ENCODE data around the gene SERPINA4. TPM values are rescaled to one million over a fixed set of nuclear protein-coding genes. Genes with fewer than 3 reads are reported as not detected.

SERPINA4 gene
- total and polyA plus RNA-seq, 2 of the 8 experiments (the other 6 are each of a cell fraction or from before 2014, with no cell fraction given), result not detected

DNA sequence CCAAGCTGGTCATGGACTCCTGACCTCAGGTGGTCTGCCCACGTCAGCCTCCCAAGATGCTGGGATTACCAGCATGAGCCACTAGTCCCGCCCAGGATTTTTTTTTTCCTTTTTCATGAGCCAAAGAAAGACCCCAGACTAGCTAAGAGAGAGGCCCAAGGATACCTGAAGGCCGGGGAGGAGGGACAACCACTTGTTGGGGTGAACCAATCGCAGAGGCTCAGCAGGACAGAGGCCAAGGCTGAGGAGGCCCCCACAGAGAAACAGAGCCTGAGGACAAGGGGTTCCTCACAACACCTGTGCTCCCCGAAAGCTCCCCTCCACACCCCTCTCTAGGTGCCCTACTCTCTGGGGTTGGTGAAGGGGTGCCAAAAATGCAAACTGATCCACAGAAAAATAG lies 49.9 kb downstream of the SERPINA4 start:
- CTCF ChIA-PET (ENCODE audit: partially characterized antibody), result no interaction called here
- no peak for TF ChIP-seq BACH1 (IDR thresholded peaks at IDR 0.05; ENCODE audit: low read length)
- no peak for TF ChIP-seq PHF8 (conservative IDR thresholded peaks at IDR 0.05; ENCODE audit: low read depth, low read length)
- no peak for TF ChIP-seq CREB1 (IDR thresholded peaks at IDR 0.05)
- TF ChIP-seq, protein P1, sequence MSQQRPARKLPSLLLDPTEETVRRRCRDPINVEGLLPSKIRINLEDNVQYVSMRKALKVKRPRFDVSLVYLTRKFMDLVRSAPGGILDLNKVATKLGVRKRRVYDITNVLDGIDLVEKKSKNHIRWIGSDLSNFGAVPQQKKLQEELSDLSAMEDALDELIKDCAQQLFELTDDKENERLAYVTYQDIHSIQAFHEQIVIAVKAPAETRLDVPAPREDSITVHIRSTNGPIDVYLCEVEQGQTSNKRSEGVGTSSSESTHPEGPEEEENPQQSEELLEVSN (IDR thresholded peaks at IDR 0.05), result no peak
- TF ChIP-seq JUND (IDR thresholded peaks at IDR 0.05; ENCODE audit: low read length), result no peak
- no peak for TF ChIP-seq NANOG (IDR thresholded peaks at IDR 0.05; ENCODE audit: insufficient read depth, low read depth, low read length, poor library complexity, severe bottlenecking)
- no peak for TF ChIP-seq CBX8 (IDR thresholded peaks at IDR 0.05; ENCODE audit: borderline replicate concordance, low read depth, low read length)
- TF ChIP-seq BRCA1 (IDR thresholded peaks at IDR 0.05; ENCODE audit: low read depth, low read length), result no peak
- TF ChIP-seq ZNF274 (IDR thresholded peaks at IDR 0.05; ENCODE audit: borderline replicate concordance, extremely low read depth, low read length), result no peak
- TF ChIP-seq HDAC6 (IDR thresholded peaks at IDR 0.05; ENCODE audit: low read depth, low read length), result no peak
- TF ChIP-seq POLR2A (IDR thresholded peaks at IDR 0.05; ENCODE audit: control extremely low read depth in 1 of 2, low read depth in 2 of 2, low read length in 2 of 2), result no peak
- TF ChIP-seq, protein P2, sequence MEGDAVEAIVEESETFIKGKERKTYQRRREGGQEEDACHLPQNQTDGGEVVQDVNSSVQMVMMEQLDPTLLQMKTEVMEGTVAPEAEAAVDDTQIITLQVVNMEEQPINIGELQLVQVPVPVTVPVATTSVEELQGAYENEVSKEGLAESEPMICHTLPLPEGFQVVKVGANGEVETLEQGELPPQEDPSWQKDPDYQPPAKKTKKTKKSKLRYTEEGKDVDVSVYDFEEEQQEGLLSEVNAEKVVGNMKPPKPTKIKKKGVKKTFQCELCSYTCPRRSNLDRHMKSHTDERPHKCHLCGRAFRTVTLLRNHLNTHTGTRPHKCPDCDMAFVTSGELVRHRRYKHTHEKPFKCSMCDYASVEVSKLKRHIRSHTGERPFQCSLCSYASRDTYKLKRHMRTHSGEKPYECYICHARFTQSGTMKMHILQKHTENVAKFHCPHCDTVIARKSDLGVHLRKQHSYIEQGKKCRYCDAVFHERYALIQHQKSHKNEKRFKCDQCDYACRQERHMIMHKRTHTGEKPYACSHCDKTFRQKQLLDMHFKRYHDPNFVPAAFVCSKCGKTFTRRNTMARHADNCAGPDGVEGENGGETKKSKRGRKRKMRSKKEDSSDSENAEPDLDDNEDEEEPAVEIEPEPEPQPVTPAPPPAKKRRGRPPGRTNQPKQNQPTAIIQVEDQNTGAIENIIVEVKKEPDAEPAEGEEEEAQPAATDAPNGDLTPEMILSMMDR (IDR thresholded peaks at IDR 0.05; ENCODE audit: control extremely low read depth in 1 of 3, insufficient read depth in 1 of 3, low read depth in 1 of 3, low read length in 3 of 3), result no peak
- TF ChIP-seq SP4 (IDR thresholded peaks at IDR 0.05; ENCODE audit: low read length), result no peak

More for the DNA sequence above, 49.9 kb downstream of the SERPINA4 start:
- Histone ChIP-seq H3K9ac (replicated peaks in 1 of 4; ENCODE audit: extremely low read depth in 1 of 4, low read depth in 3 of 4, low read length in 3 of 4) (no peak overlapping the region), H2BK12ac (ENCODE audit: low read depth, low read length) (no peak overlapping the region), H3K18ac (ENCODE audit: extremely low read depth, low read length) (no peak overlapping the region), H2BK5ac (ENCODE audit: low read depth, low read length) (no peak overlapping the region), H2BK15ac (ENCODE audit: low read length) (no peak overlapping the region), H4K91ac (replicated peaks; ENCODE audit: insufficient read length, low read length) (no peak overlapping the region), H3K23ac (ENCODE audit: insufficient read length) (no peak overlapping the region), H4K5ac (ENCODE audit: insufficient read length, low read depth, low read length) (no peak overlapping the region), H3K14ac (ENCODE audit: insufficient read length) (no peak overlapping the region), H3K27ac (ENCODE audit: low read depth, low read length) (no peak overlapping the region), H3K27me3 (replicated peaks in 1 of 4; ENCODE audit: control insufficient read depth in 3 of 4, extremely low read depth in 1 of 4, insufficient read depth in 3 of 4, low read length in 3 of 4) (no peaks in the 10 kb centered on the region), H3K23me2 (ENCODE audit: low read depth, low read length) (no peaks in the 10 kb centered on the region), H3K36me3 (ENCODE audit: control insufficient read depth in 2 of 4, insufficient read depth in 4 of 4, low read length in 3 of 4) (no peaks in the 10 kb centered on the region), H2AFZ (ENCODE audit: low read length) (no peak overlapping the region), H3K4me3 (ENCODE audit: extremely low read depth in 1 of 4, insufficient read depth in 2 of 4, low read depth in 3 of 4, low read length in 4 of 4) (no peak overlapping the region), H3K4ac (replicated peaks; ENCODE audit: insufficient read length, low read depth, low read length) (no peak overlapping the region), H3K4me2 (ENCODE audit: insufficient read depth in 1 of 2, low read depth in 2 of 2, low read length in 2 of 2) (no peak overlapping the region), H2BK120ac (replicated peaks; ENCODE audit: low read depth, low read length) (no peak overlapping the region), H3K4me1 (replicated peaks in 1 of 4; ENCODE audit: control insufficient read depth in 3 of 4, insufficient read depth in 4 of 4, low read length in 3 of 4) (no peaks in the 10 kb centered on the region; a peak in 1 of 7 replicates), H4K20me1 (replicated peaks in 1 of 2; ENCODE audit: control insufficient read depth in 1 of 2, insufficient read depth in 2 of 2, low read length in 2 of 2) (no peaks in the 10 kb centered on the region), H3K9me3 (ENCODE audit: insufficient read depth in 2 of 2, low read depth in 1 of 2, low read length in 1 of 2) (no peaks in the 10 kb centered on the region), H3K79me1 (ENCODE audit: low read depth, low read length) (no peaks in the 10 kb centered on the region), H2AK5ac (ENCODE audit: low read depth, low read length) (no peak overlapping the region), H4K8ac (ENCODE audit: extremely low read depth, insufficient read depth, low read length) (no peak overlapping the region), H3K79me2 (ENCODE audit: control insufficient read depth in 1 of 2, insufficient read depth in 2 of 2, low read length in 2 of 2) (no peaks in the 10 kb centered on the region), H2BK20ac (ENCODE audit: low read length) (no peak overlapping the region), H3K56ac (replicated peaks; ENCODE audit: insufficient read length, low read depth, low read length) (no peak overlapping the region)
- POLR2A ChIA-PET (ENCODE audit: partially characterized antibody), result no interaction called here
- DNase-seq (ENCODE audit: low read depth in 1 of 2, low spot score in 2 of 2) (no peak), FAIRE-seq (no peak)
- WGBS, 2 experiments (ENCODE audit: extremely low coverage in 1 of 2, insufficient coverage in 1 of 2, insufficient read length in 1 of 2, insufficient replicate concordance in 2 of 2, low coverage in 1 of 2, low lambda C conversion rate in 2 of 2, missing lambda C conversion rate in 1 of 2), result 90% methylated on average over 5 of the region's 5 CpGs; no CpG with 5 or more reads in 1 of the 2 experiments

All from H1 (cell line).